GM18870 (cell line): ENCODE results near the gene KCNG3.

Source experiments
- ATAC-seq: cut with Tn5 transposase; IDR thresholded peaks from one replicate; pipeline ENCODE4 v1.9.1; 2021; ENCODE audit warnings: moderate library complexity; ENCODE audit not compliant: unreplicated experiment

The KCNG3 gene

DNA sequence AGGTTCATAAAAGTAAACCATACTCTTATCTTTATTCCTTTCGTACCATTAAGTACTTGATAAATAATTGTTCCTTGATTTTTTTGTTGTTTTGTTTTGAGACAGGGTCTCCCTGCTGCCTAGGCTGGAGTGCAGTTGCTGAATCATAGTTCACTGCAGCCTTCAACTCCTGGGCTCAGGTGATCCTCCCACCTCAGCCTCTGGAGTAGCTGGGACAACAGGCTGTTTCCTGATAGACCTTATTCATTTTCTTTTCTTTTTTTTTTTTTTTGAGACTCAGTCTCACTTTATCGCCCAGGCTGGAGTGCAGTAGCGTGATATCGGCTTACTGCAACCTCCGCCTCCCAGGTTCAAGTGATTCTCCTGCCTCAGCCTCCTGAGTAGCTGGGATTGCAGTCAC is 5.5 kb downstream of the KCNG3 start:
- no peak for ATAC-seq

- no peak for ATAC-seq
Observed at GRCh38 chr2:42486145-42486906, 7.5 kb downstream of the KCNG3 start.

- ATAC-seq = no peak
Observed at GRCh38 chr2:42480402-42480801, 13.4 kb downstream of the KCNG3 start.

GRCh38 chr2:42474765-42475454 is 18.9 kb downstream of the KCNG3 start:
- ATAC-seq = no peak

GRCh38 chr2:42470706-42471105 is 23.1 kb downstream of the KCNG3 start:
- no peak for ATAC-seq

- no peak for ATAC-seq
Observed at GRCh38 chr2:42464631-42465030, 29.2 kb downstream of the KCNG3 start.

DNA sequence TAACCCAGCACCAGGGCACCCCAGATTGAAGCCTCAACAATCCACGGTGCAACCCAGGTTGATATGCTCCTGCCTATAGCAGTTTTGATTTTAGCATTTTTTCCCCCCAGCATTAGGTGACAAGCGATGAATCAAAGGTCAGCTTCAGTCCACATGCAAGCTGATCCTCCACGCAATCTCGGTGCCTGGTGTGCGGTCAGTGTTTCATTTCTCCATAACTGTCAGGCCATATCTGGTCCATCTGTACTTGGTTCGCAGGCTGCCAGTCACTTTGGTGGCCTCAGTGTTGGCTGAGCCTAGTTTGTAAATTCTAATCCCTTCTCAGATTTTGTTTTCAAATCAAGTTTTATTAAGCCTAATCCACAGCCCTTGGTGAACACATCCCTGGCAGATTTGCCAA is 30.2 kb downstream of the KCNG3 start:
- no peak for ATAC-seq

DNA sequence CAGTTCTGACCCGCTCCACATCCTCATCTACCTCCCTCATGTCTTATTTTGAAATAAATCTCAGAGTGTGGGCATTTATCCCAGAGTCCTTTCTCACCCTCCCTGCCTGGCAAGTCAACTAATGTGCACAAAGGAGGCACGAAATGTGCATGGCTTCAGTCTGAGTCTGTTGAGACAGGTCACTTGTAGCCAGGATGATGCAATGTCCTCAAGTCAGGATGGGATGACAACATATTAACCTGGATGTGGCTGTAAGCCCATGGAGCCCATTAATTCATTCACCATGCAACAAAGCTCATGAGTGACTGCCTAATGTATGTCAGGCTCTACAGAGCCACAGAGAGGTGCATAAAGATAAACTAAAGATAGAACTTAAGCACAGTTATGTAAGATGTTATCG is 34.5 kb downstream of the KCNG3 start:
- no peak for ATAC-seq

- no peak for ATAC-seq
Observed at GRCh38 chr2:42458396-42458795, 35.4 kb downstream of the KCNG3 start.

DNA sequence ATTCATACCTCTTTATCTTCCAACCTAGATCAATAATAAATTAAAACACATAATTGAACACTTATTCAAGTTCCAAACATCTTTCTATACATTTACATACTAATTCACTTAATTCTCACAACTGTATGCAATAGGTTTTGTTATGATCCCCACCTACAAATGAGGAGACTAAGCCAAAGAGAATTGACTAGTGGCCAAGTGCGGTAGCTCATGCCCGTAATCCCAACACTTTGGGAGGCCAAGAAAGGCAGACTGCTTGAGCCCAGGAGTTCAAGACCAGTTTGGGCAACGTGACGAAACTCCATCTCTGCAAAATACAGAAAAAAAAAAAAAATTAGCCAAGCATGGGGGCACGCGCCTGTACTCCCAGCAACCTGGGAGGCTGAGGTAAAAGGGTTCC is 36.8 kb downstream of the KCNG3 start:
- no peak for ATAC-seq

- no peak for ATAC-seq
Observed at GRCh38 chr2:42456126-42456839, 37.5 kb downstream of the KCNG3 start.

GRCh38 chr2:42452545-42452944 is 41.2 kb downstream of the KCNG3 start:
- ATAC-seq = no peak

DNA sequence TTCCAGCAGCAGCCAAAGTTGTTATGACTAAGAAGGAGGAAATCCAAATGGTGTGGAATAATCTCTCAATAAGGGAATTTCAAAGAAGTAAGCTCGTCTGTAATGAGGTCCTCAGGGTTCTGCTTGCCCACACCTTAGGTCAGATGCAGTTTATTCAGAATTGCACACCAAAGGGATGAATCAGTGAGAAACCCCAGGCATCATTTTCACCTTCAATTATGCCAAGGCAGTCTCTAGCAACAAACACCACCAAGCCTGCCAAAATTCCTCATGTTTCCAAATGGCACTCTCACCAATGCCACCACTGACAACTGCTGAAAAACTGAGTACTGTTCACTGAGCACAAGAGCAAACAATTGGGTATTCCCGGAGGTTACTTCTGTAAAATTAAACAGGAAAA is 43.6 kb downstream of the KCNG3 start:
- ATAC-seq = no peak

- ATAC-seq = no peak
Observed at GRCh38 chr2:42449163-42450087, 44.4 kb downstream of the KCNG3 start.

DNA sequence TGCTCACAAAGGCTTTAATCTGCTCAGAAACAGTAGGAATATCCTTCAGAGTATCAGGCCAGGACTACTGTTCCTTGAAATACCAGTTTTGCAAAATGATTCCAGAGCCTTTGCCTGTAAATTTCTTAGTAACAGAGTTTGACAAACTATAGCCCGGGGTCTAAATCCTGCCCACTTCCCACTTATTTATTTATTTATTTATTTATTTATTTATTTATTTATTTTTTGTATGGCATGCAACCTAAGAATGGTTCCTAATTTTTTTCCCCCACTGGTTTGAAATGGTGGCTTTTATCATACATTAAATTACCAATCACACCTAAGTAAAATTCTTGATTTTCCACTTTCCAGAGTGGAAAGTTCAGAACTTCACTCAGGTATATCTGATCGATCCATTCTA is 45.6 kb downstream of the KCNG3 start:
- no peak for ATAC-seq

- ATAC-seq = no peak
Observed at GRCh38 chr2:42446503-42447271, 47.1 kb downstream of the KCNG3 start.

GRCh38 chr2:42443718-42444399 is 49.9 kb downstream of the KCNG3 start:
- no peak for ATAC-seq

- ATAC-seq = no peak
Observed at GRCh38 chr2:42442774-42443173, 51.0 kb downstream of the KCNG3 start.

DNA sequence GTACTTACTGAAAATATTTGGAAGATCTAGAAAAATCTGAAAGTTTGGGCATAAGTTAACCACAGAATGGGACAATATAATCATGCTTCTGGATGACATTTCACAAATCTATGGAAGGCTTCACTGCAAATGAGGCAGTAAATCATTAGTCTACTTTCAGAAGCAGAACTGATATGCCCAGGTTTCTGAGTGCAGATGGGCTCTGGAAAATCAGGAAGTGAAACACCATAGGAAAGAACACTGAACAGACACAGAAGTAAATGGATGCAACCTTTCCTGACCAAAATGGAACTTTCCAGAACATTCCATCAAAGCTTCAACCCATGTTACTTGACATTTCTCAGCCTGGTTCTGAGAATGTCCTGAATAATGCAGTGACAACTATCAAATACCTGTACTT is 55.1 kb downstream of the KCNG3 start:
- no peak for ATAC-seq

- no peak for ATAC-seq
Observed at GRCh38 chr2:42436370-42436769, 57.4 kb downstream of the KCNG3 start.
